KMS-11 (cell line): ENCODE results near the gene ITGBL1.

Source experiments
- H2AFZ ChIP-seq: fragments of 200-600 bp; sonication (generic); 2 replicates; pipeline ENCODE4 v1.6.1; 2016; ENCODE audit warnings: antibody characterized with exemption, mixed run types, low read depth
- H3K27ac ChIP-seq: fragments of 200-600 bp; sonication (generic); 2 replicates; pipeline ENCODE4 v1.6.1; 2016; ENCODE audit warnings: mild to moderate bottlenecking, mixed run types
- H3K27me3 ChIP-seq: fragments of 200-600 bp; sonication (generic); 2 replicates; pipeline ENCODE4 v1.6.1; 2017; ENCODE audit warnings: mild to moderate bottlenecking, low read depth, mixed run types, moderate library complexity; ENCODE audit not compliant: insufficient read depth
- H3K36me3 ChIP-seq: fragments of 200-600 bp; sonication (generic); 2 replicates; pipeline ENCODE4 v1.6.1; 2017; ENCODE audit warnings: mild to moderate bottlenecking, mixed run types; ENCODE audit not compliant: insufficient read depth
- H3K4me1 ChIP-seq: fragments of 200-600 bp; sonication (generic); 2 replicates; pipeline ENCODE4 v1.6.1; 2016; ENCODE audit warnings: mild to moderate bottlenecking, low read depth, mixed run types; ENCODE audit not compliant: poor library complexity, severe bottlenecking
- H3K4me2 ChIP-seq: fragments of 200-600 bp; sonication (generic); 2 replicates; pipeline ENCODE4 v1.7.0; 2016; ENCODE audit warnings: mild to moderate bottlenecking, mixed run types
- H3K4me3 ChIP-seq: fragments of 200-600 bp; sonication (generic); IDR thresholded peaks from 2 replicates; pipeline ENCODE4 v1.6.1; 2017; ENCODE audit warnings: low read depth, low read length, mixed read lengths; ENCODE audit not compliant: insufficient read depth
- H3K79me2 ChIP-seq: fragments of 200-600 bp; sonication (generic); 2 replicates; pipeline ENCODE4 v1.6.1; 2016; ENCODE audit warnings: low read depth, mixed run types; ENCODE audit not compliant: insufficient read depth
- H3K9ac ChIP-seq: fragments of 200-600 bp; sonication (generic); 2 replicates; pipeline ENCODE4 v1.6.1; 2016; ENCODE audit warnings: mild to moderate bottlenecking, mixed run types
- H4K20me1 ChIP-seq: fragments of 200-600 bp; sonication (generic); 2 replicates; pipeline ENCODE4 v1.6.1; 2016; ENCODE audit warnings: mild to moderate bottlenecking, mixed run types; ENCODE audit not compliant: insufficient read depth
- CTCF ChIP-seq: fragments of 200-600 bp; sonication (generic); conservative IDR thresholded peaks from 2 replicates; pipeline ENCODE4 v1.6.1; 2017; ENCODE audit warnings: low read depth, mild to moderate bottlenecking, antibody characterized with exemption, low read length, moderate library complexity, mixed read lengths

ITGBL1 gene

GRCh38 chr13:101746513-101746912 is 294.0 kb downstream of the ITGBL1 start:
- Histone ChIP-seq H3K4me1 (no peaks in the 10 kb centered on the region), H3K79me2 (no peaks in the 10 kb centered on the region), H3K27me3 (no peaks in the 10 kb centered on the region), H3K4me2 (no peak overlapping the region), H3K9ac (no peak overlapping the region), H4K20me1 (no peaks in the 10 kb centered on the region), H3K27ac (no peak overlapping the region), H2AFZ (no peak overlapping the region), H3K4me3 (no peak overlapping the region), H3K36me3 (no peaks in the 10 kb centered on the region)
- TF ChIP-seq CTCF: no peak

GRCh38 chr13:101747039-101747438 is 294.6 kb downstream of the ITGBL1 start:
- Histone ChIP-seq H3K27me3 (no peaks in the 10 kb centered on the region), H3K79me2 (no peaks in the 10 kb centered on the region), H3K4me1 (no peaks in the 10 kb centered on the region), H3K4me2 (no peak overlapping the region), H3K36me3 (no peaks in the 10 kb centered on the region), H2AFZ (no peak overlapping the region), H4K20me1 (no peaks in the 10 kb centered on the region), H3K27ac (no peak overlapping the region), H3K9ac (no peak overlapping the region), H3K4me3 (no peak overlapping the region)
- TF ChIP-seq CTCF: no peak

GRCh38 chr13:101749584-101749983 is 297.1 kb downstream of the ITGBL1 start:
- no peak for TF ChIP-seq CTCF
- H3K4me1 ChIP-seq: no peaks in the 10 kb centered on the region
- H3K9ac ChIP-seq: no peak overlapping the region
- H2AFZ ChIP-seq: no peak overlapping the region
- no peak overlapping the region for H3K4me3 ChIP-seq
- no peaks in the 10 kb centered on the region for H3K36me3 ChIP-seq
- no peaks in the 10 kb centered on the region for H4K20me1 ChIP-seq
- H3K79me2 ChIP-seq: no peaks in the 10 kb centered on the region
- no peaks in the 10 kb centered on the region for H3K27me3 ChIP-seq
- no peak overlapping the region for H3K27ac ChIP-seq
- H3K4me2 ChIP-seq: no peak overlapping the region

GRCh38 chr13:101751488-101751887 is 299.0 kb downstream of the ITGBL1 start:
- Histone ChIP-seq H3K4me1 (no peaks in the 10 kb centered on the region), H4K20me1 (no peaks in the 10 kb centered on the region), H3K36me3 (no peaks in the 10 kb centered on the region), H3K79me2 (no peaks in the 10 kb centered on the region), H3K9ac (no peak overlapping the region), H3K27ac (no peak overlapping the region), H3K4me3 (no peak overlapping the region), H3K4me2 (no peak overlapping the region), H3K27me3 (no peaks in the 10 kb centered on the region), H2AFZ (no peak overlapping the region)
- TF ChIP-seq CTCF: no peak

- Histone ChIP-seq H3K27ac (no peak overlapping the region), H3K9ac (no peak overlapping the region)
- no peak for TF ChIP-seq CTCF
Observed at GRCh38 chr13:101752432-101752831, 300.0 kb downstream of the ITGBL1 start.

More at GRCh38 chr13:101752432-101752831, 300.0 kb downstream of the ITGBL1 start:
- no peak overlapping the region for H2AFZ ChIP-seq
- no peaks in the 10 kb centered on the region for H4K20me1 ChIP-seq
- H3K4me3 ChIP-seq: no peak overlapping the region
- no peaks in the 10 kb centered on the region for H3K79me2 ChIP-seq
- no peaks in the 10 kb centered on the region for H3K4me1 ChIP-seq
- no peaks in the 10 kb centered on the region for H3K36me3 ChIP-seq
- no peak overlapping the region for H3K4me2 ChIP-seq
- H3K27me3 ChIP-seq: no peaks in the 10 kb centered on the region
